Testis (tissue), 3 donors: Measurements from ENCODE around the gene GSTA4. TPM values are rescaled to one million over a fixed set of nuclear protein-coding genes. Genes with fewer than 3 reads are reported as not detected.
"Not testable (repeated sequence)": the region's sequence is repeated elsewhere in the genome, so short reads cannot be mapped to it uniquely, and the experiment has no call there.

Source experiments
- DNase-seq: peaks from one replicate; pipeline ENCODE4 v3.0.0-alpha.2; 2019
- H3K27ac ChIP-seq, 2 donors: fragments of 200-600 bp; sonication (generic); one replicate each; pipeline ENCODE4 v1.5.1; 2019
- H3K27me3 ChIP-seq: fragments of 200-600 bp; sonication (generic); one replicate; pipeline ENCODE4 v1.5.1; 2019
- H3K36me3 ChIP-seq: fragments of 200-600 bp; sonication (generic); one replicate; pipeline ENCODE4 v1.5.1; 2017; ENCODE audit warnings: low read depth; ENCODE audit errors: missing control alignments
- H3K4me1 ChIP-seq: fragments of 200-600 bp; sonication (generic); one replicate; pipeline ENCODE4 v1.5.1; 2019
- H3K4me3 ChIP-seq, 2 donors: fragments of 200-600 bp; sonication (generic); one replicate each; pipeline ENCODE4 v1.5.1; 2017 to 2019
- H3K9me3 ChIP-seq: fragments of 200-600 bp; sonication (generic); one replicate; pipeline ENCODE4 v1.5.1; 2017
- POLR2A ChIP-seq: fragments of 450-650 bp; IDR thresholded peaks from one replicate; pipeline ENCODE4 v1.6.1; 2017; ENCODE audit warnings: antibody characterized with exemption, mild to moderate bottlenecking, moderate library complexity
- WGBS, 2 donors: methylation state at CpG; one replicate each; pipeline ENCODE4 v1.1.5; 2018; 5-methylcytosine and 5-hydroxymethylcytosine counted together
- intact Hi-C: fragments of 100-400 bp; cut with DNase I; formaldehyde crosslinking; loops from one replicate; pipeline ENCODE4 v1.15.1; 2023; ENCODE audit warnings: low total_unique reads
- polyA plus RNA-seq: library from polyadenylated mRNA; stranded (reverse); fragments of 350-450 nt; fragmentation: Illumina TruSeq; extraction: RNeasy Lipid Tissue Mini Kit (QIAGEN cat#74804); gene quantifications from one replicate; pipeline ENCODE4 v1.2.3, GENCODE V29; 2014; ENCODE audit warnings: low read depth, low replicate concordance; ENCODE audit not compliant: insufficient read depth
- total RNA-seq, 2 donors: library from RNA; depleted of rRNA; stranded (reverse); fragments of >200 nt; gene quantifications; one replicate each; pipeline ENCODE4 v1.2.3, GENCODE V29; 2016
- TF ChIP-seq, protein P1 (sequence below), 3 experiments: fragments of 450-650 bp in 2 of 3; fragments of 200-600 bp in 1 of 3; sonication (generic) in 1 of 3; IDR thresholded peaks; one replicate each; pipeline ENCODE4 v1.5.1; 2016 to 2019; ENCODE audit warnings: antibody characterized with exemption in 3 of 3, mild to moderate bottlenecking in 2 of 3, moderate library complexity in 1 of 3

Gene GSTA4
- total and polyA plus RNA-seq, 3 donors from 2014 or later = 63.1 to 91.5 (median 87.3) TPM

GRCh38 chr6:52955871-52956270 lies 39.2 kb downstream of the GSTA4 start:
- no peaks in the 10 kb centered on the region for H3K9me3 ChIP-seq
- no peaks in the 10 kb centered on the region for H3K36me3 ChIP-seq
- no peaks in the 10 kb centered on the region for H3K27me3 ChIP-seq
- 73 to 83% methylated on average over 7 of the region's 7 CpGs for WGBS, 2 donors
- intact Hi-C loops = no loop called here
- no peak for TF ChIP-seq POLR2A
- TF ChIP-seq, protein P1, sequence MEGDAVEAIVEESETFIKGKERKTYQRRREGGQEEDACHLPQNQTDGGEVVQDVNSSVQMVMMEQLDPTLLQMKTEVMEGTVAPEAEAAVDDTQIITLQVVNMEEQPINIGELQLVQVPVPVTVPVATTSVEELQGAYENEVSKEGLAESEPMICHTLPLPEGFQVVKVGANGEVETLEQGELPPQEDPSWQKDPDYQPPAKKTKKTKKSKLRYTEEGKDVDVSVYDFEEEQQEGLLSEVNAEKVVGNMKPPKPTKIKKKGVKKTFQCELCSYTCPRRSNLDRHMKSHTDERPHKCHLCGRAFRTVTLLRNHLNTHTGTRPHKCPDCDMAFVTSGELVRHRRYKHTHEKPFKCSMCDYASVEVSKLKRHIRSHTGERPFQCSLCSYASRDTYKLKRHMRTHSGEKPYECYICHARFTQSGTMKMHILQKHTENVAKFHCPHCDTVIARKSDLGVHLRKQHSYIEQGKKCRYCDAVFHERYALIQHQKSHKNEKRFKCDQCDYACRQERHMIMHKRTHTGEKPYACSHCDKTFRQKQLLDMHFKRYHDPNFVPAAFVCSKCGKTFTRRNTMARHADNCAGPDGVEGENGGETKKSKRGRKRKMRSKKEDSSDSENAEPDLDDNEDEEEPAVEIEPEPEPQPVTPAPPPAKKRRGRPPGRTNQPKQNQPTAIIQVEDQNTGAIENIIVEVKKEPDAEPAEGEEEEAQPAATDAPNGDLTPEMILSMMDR (IDR thresholded peaks at IDR 0.05) = no peak
- no peak overlapping the region for H3K27ac ChIP-seq
- no peaks in the 10 kb centered on the region for H3K4me1 ChIP-seq
- no peak for DNase-seq
- H3K4me3 ChIP-seq = no peak overlapping the region

GRCh38 chr6:52953911-52954839 lies 40.9 kb downstream of the GSTA4 start:
- Histone ChIP-seq H3K27ac (no peak overlapping the region), H3K4me3 (no peak overlapping the region), H3K36me3 (no peaks in the 10 kb centered on the region), H3K9me3 (no peaks in the 10 kb centered on the region), H3K27me3 (no peaks in the 10 kb centered on the region), H3K4me1 (no peaks in the 10 kb centered on the region)
- intact Hi-C loops = no loop called here
- 67 to 83% methylated on average over 6 of the region's 6 CpGs for WGBS, 2 donors
- DNase-seq = no peak
- no peak for TF ChIP-seq POLR2A
- TF ChIP-seq, protein P1 (IDR thresholded peaks at IDR 0.05) = no peak

DNA sequence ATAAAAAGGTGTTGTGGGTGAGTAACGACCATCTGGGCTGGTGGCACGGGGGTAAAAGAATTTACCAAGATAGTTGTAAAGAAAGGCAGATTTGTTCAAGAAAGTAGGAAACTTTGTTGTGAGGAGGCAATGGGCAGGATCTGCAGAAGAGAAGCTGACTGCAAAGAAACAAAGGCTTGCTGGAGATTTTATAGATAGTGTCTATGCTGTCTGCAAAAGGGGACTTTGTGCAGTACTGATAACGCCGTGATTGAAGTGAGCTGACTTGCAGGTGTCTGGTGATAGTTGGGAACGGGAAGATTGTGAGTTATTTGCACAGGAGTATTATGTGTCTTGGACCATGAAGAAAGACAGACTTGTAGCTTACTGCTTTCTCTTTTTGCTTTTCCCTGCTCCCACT lies 48.8 kb downstream of the GSTA4 start:
- TF ChIP-seq, protein P1 (IDR thresholded peaks at IDR 0.05) = no peak
- no peak for TF ChIP-seq POLR2A
- DNase-seq = no peak
- intact Hi-C loops = no loop called here
- Histone ChIP-seq H3K36me3 (no peaks in the 10 kb centered on the region), H3K4me1 (no peaks in the 10 kb centered on the region), H3K9me3 (no peaks in the 10 kb centered on the region), H3K27me3 (no peaks in the 10 kb centered on the region), H3K27ac (no peak overlapping the region), H3K4me3 (no peak overlapping the region)
- 41 to 48% methylated on average over 5 of the region's 5 CpGs for WGBS, 2 donors

DNA sequence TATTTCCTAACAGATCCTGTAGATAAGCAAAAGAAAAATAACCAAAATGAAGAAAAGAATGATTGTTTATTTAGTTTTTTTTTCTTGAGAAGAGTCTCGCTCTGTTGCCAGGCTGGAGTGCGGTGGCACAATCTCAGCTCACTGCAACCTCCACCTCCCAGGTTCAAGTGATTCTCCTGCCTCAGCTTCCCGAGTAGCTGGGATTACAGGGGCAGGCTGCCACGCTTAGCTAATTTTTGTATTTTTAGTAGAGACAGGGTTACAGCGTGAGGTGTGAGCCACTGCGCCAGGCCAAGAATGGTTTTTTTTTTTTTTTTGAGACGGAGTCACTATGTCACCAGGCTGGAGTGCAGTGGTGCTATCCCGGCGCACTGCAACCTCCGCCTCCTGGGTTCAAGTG lies 52.3 kb downstream of the GSTA4 start:
- H3K27ac ChIP-seq, intact Hi-C loops, H3K4me1 ChIP-seq, DNase-seq, H3K27me3 ChIP-seq, H3K9me3 ChIP-seq, H3K36me3 ChIP-seq, H3K4me3 ChIP-seq: not testable (repeated sequence)
- 92 to 94% methylated on average over 10 of the region's 10 CpGs for WGBS, 2 donors

- no peaks in the 10 kb centered on the region for H3K9me3 ChIP-seq
- no peak for DNase-seq
- no peaks in the 10 kb centered on the region for H3K36me3 ChIP-seq
- H3K4me1 ChIP-seq = no peaks in the 10 kb centered on the region
- H3K27ac ChIP-seq = no peak overlapping the region
- TF ChIP-seq, protein P1 (IDR thresholded peaks at IDR 0.05) = no peak
- no peak for TF ChIP-seq POLR2A
- H3K27me3 ChIP-seq = no peaks in the 10 kb centered on the region
- intact Hi-C loops = no loop called here
- WGBS, 2 donors = 76 to 86% methylated on average over 4 of the region's 4 CpGs
- H3K4me3 ChIP-seq = no peak overlapping the region
Measured at GRCh38 chr6:52942221-52942620, 52.9 kb downstream of the GSTA4 start.
